ENCODE results near the gene TSPAN17. TPM values are rescaled to one million over a fixed set of nuclear protein-coding genes. Genes with fewer than 3 reads are reported as not detected.

Gene TSPAN17
- total RNA-seq, 1 experiment from 2014 or later: 50.1 TPM

DNA sequence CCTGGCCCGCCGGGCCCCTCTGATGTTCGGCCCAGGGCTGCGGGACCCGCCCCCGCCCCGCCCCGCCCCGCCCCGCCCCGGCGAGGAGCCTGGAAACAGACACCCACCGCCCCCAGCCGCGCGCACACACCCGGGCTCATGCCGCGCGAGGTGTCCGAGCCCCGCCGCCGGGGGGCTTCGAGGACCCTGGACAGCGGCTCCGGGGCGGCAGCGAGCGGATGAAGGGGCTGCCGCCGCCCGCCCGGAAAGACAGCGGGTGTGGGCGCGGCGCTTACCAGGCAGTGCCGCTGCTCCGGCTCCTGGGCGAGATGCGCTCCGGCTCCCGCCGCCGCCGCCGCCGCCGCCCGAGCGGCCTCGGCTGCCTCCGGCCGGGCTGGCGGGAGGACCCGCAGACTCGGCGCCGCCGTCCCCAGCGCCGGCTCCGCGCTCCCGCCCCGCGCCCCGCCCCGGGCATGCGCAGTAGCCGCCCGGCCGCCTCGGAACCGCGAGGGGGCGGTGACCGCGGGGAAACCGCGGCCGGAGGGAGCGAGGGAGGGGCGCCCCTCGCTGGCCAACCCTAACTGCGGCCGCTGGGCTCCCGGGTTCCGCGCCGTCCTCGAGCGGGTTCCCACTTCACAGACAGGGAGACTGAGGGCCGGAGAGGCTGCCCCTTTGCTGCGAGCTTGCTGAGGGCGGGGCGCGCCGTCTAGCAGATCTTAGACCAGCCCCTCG, 37.4 kb upstream of the TSPAN17 start, which contains the start of gene GPRIN1 (continued):
- peak; percentile 34 to 53 (median 36); a peak in 5 of 6 replicates for TF ChIP-seq CTCF (IDR thresholded peaks at IDR 0.05 in 2 of 3, conservative IDR thresholded peaks at IDR 0.05 in 1 of 3; ENCODE audit: borderline replicate concordance in 1 of 3, insufficient read depth in 1 of 3, low read depth in 2 of 3, low read length in 2 of 3)
- no peak for TF ChIP-seq YY1 (IDR thresholded peaks at IDR 0.05; ENCODE audit: extremely low read depth, insufficient replicate concordance, low read depth, low read length)
- no peak for TF ChIP-seq CEBPB (IDR thresholded peaks at IDR 0.05; ENCODE audit: low read depth)
- TF ChIP-seq ZFX (IDR thresholded peaks at IDR 0.05): 0 out of 2 replicates have a peak, but pooled peaks have one; percentile 16
- TF ChIP-seq JUND (IDR thresholded peaks at IDR 0.05): no peak
- TF ChIP-seq, protein P1, sequence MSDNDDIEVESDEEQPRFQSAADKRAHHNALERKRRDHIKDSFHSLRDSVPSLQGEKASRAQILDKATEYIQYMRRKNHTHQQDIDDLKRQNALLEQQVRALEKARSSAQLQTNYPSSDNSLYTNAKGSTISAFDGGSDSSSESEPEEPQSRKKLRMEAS (IDR thresholded peaks at IDR 0.05): 0 out of 2 replicates have a peak, but pooled peaks have one; percentile 25
- TF ChIP-seq ATF3 (IDR thresholded peaks at IDR 0.05): no peak
- TF ChIP-seq TCF7L2 (IDR thresholded peaks at IDR 0.05; ENCODE audit: borderline replicate concordance, extremely low read depth, insufficient read depth, insufficient read length): peak; percentile 6
- TF ChIP-seq, protein P2, sequence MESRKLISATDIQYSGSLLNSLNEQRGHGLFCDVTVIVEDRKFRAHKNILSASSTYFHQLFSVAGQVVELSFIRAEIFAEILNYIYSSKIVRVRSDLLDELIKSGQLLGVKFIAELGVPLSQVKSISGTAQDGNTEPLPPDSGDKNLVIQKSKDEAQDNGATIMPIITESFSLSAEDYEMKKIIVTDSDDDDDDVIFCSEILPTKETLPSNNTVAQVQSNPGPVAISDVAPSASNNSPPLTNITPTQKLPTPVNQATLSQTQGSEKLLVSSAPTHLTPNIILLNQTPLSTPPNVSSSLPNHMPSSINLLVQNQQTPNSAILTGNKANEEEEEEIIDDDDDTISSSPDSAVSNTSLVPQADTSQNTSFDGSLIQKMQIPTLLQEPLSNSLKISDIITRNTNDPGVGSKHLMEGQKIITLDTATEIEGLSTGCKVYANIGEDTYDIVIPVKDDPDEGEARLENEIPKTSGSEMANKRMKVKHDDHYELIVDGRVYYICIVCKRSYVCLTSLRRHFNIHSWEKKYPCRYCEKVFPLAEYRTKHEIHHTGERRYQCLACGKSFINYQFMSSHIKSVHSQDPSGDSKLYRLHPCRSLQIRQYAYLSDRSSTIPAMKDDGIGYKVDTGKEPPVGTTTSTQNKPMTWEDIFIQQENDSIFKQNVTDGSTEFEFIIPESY (IDR thresholded peaks at IDR 0.05; ENCODE audit: extremely low read depth, insufficient replicate concordance, low read length): no peak
- TF ChIP-seq RAD21 (IDR thresholded peaks at IDR 0.05; ENCODE audit: low read depth): peak; percentile 57

Data from HCT116 (cell line).